ENCODE measurements around the gene MYBPH.

Gene MYBPH

DNA sequence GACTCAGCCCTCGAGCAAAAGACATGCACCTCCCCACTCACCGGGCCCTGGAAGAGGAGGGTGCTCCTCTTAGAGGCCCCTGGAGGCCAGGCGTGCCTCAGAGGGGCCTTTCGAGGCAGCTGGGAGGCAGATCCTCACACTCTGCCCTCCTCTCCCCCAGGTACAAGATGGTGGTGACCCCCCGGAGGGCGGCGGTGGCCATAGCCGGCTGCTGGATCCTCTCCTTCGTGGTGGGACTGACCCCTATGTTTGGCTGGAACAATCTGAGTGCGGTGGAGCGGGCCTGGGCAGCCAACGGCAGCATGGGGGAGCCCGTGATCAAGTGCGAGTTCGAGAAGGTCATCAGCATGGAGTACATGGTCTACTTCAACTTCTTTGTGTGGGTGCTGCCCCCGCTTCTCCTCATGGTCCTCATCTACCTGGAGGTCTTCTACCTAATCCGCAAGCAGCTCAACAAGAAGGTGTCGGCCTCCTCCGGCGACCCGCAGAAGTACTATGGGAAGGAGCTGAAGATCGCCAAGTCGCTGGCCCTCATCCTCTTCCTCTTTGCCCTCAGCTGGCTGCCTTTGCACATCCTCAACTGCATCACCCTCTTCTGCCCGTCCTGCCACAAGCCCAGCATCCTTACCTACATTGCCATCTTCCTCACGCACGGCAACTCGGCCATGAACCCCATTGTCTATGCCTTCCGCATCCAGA lies 10.4 kb downstream of the MYBPH start:
- no peaks in the 10 kb centered on the region for H4K20me1 ChIP-seq (ENCODE audit: insufficient read depth)
- H3K9ac ChIP-seq: no peak overlapping the region
- H3K4me2 ChIP-seq: no peak overlapping the region
- no peaks in the 10 kb centered on the region for H3K36me3 ChIP-seq (ENCODE audit: insufficient read depth)
- no peak overlapping the region for H2AFZ ChIP-seq (ENCODE audit: low read depth)
- no peak overlapping the region for H3K4me3 ChIP-seq (IDR thresholded peaks at IDR 0.05; ENCODE audit: insufficient read depth, low read depth, low read length)
- H3K27me3 ChIP-seq (ENCODE audit: insufficient read depth, low read depth): peaks cover 24% of the 10 kb centered on the region
- no peak overlapping the region for H3K27ac ChIP-seq
- no peaks in the 10 kb centered on the region for H3K4me1 ChIP-seq (ENCODE audit: low read depth, poor library complexity, severe bottlenecking)
- no peaks in the 10 kb centered on the region for H3K79me2 ChIP-seq (ENCODE audit: insufficient read depth, low read depth)
- TF ChIP-seq CTCF (conservative IDR thresholded peaks at IDR 0.05; ENCODE audit: low read depth, low read length): no peak

DNA sequence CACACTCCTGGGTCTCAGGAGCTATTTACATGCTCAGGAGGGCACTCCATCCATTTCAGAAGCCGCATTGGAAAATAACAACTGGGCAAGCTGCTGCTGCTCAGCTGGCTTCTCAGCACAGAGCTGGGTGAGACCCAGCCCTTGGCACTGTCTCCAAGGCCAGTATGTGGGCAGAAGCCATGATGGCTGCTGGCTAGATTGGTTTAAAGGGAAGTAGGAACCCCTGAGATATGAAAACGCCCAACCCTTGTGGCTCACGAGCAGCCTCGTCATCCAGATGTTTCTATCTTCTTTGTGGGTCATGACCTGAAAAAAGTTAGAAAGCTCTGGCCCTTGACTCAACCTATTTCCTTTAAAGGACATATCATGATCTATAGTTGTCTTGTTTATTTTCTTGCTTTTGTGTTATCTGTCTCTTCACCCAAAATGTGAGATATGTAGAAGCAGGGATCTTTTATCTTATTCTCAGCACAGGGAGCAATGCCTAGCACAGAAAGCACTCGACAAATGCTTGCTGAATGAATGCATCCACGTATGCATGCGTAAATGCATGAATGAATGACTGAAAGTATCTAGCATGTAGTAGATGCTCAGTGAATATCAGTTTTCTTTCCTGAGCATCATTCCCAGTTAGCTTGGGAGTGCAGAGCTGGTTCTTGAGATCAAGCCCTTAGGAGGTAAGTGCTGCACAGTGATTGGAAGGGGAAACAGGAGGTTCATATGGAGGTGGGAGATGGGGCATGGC lies 11.6 kb downstream of the MYBPH start:
- Histone ChIP-seq H3K27ac (no peak overlapping the region), H3K4me3 (IDR thresholded peaks at IDR 0.05; ENCODE audit: insufficient read depth, low read depth, low read length) (no peak overlapping the region), H3K9ac (no peak overlapping the region), H3K79me2 (ENCODE audit: insufficient read depth, low read depth) (no peaks in the 10 kb centered on the region), H2AFZ (ENCODE audit: low read depth) (no peak overlapping the region), H3K27me3 (ENCODE audit: insufficient read depth, low read depth) (peaks cover 24% of the 10 kb centered on the region), H4K20me1 (ENCODE audit: insufficient read depth) (no peaks in the 10 kb centered on the region), H3K36me3 (ENCODE audit: insufficient read depth) (no peaks in the 10 kb centered on the region), H3K4me2 (no peak overlapping the region), H3K4me1 (ENCODE audit: low read depth, poor library complexity, severe bottlenecking) (no peaks in the 10 kb centered on the region)
- TF ChIP-seq CTCF (conservative IDR thresholded peaks at IDR 0.05; ENCODE audit: low read depth, low read length): no peak

GRCh38 chr1:203162403-203162802 lies 13.2 kb downstream of the MYBPH start:
- Histone ChIP-seq H3K27me3 (ENCODE audit: insufficient read depth, low read depth) (peaks cover 24% of the 10 kb centered on the region), H3K27ac (no peak overlapping the region), H4K20me1 (ENCODE audit: insufficient read depth) (no peaks in the 10 kb centered on the region), H3K4me3 (IDR thresholded peaks at IDR 0.05; ENCODE audit: insufficient read depth, low read depth, low read length) (no peak overlapping the region), H2AFZ (ENCODE audit: low read depth) (no peak overlapping the region), H3K4me2 (no peak overlapping the region), H3K4me1 (ENCODE audit: low read depth, poor library complexity, severe bottlenecking) (no peaks in the 10 kb centered on the region), H3K9ac (no peak overlapping the region), H3K79me2 (ENCODE audit: insufficient read depth, low read depth) (no peaks in the 10 kb centered on the region), H3K36me3 (ENCODE audit: insufficient read depth) (no peaks in the 10 kb centered on the region)
- no peak for TF ChIP-seq CTCF (conservative IDR thresholded peaks at IDR 0.05; ENCODE audit: low read depth, low read length)

DNA sequence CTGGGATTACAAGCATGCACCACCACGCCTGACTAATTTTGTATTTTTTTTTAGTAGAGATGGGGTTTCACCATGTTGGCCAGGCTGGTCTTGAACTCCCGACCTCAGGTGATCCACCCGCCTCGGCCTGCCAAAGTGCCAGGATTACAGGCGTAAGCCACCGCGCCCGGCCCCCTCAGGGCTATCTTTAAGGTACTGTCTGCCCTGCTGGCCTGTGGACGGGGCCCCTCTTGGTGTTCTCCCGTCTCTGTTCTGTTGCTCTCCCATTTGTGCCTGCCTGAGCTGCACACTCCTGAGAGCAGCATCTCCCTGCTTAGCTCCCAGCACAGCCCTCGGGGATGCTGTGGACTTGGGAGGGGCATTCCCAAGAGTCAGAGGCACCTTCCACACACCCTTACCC lies 13.9 kb downstream of the MYBPH start:
- no peak overlapping the region for H3K9ac ChIP-seq
- H3K4me2 ChIP-seq: no peak overlapping the region
- H3K36me3 ChIP-seq (ENCODE audit: insufficient read depth): no peaks in the 10 kb centered on the region
- no peaks in the 10 kb centered on the region for H3K4me1 ChIP-seq (ENCODE audit: low read depth, poor library complexity, severe bottlenecking)
- no peak for TF ChIP-seq CTCF (conservative IDR thresholded peaks at IDR 0.05; ENCODE audit: low read depth, low read length)
- H3K79me2 ChIP-seq (ENCODE audit: insufficient read depth, low read depth): no peaks in the 10 kb centered on the region
- no peak overlapping the region for H3K4me3 ChIP-seq (IDR thresholded peaks at IDR 0.05; ENCODE audit: insufficient read depth, low read depth, low read length)
- no peak overlapping the region for H2AFZ ChIP-seq (ENCODE audit: low read depth)
- no peaks in the 10 kb centered on the region for H4K20me1 ChIP-seq (ENCODE audit: insufficient read depth)
- H3K27me3 ChIP-seq (ENCODE audit: insufficient read depth, low read depth): peaks cover 24% of the 10 kb centered on the region
- H3K27ac ChIP-seq: no peak overlapping the region
